HG03520 (cell line): ENCODE data around the gene SPATA3.
"Not testable (repeated sequence)": the region's sequence is repeated elsewhere in the genome, so short reads cannot be mapped to it uniquely, and the experiment has no call there.

Experiments
- ATAC-seq: cut with Tn5 transposase; IDR thresholded peaks from one replicate; pipeline ENCODE4 v1.9.1; 2021; ENCODE audit warnings: mild to moderate bottlenecking, moderate library complexity; ENCODE audit not compliant: unreplicated experiment

Gene SPATA3

DNA sequence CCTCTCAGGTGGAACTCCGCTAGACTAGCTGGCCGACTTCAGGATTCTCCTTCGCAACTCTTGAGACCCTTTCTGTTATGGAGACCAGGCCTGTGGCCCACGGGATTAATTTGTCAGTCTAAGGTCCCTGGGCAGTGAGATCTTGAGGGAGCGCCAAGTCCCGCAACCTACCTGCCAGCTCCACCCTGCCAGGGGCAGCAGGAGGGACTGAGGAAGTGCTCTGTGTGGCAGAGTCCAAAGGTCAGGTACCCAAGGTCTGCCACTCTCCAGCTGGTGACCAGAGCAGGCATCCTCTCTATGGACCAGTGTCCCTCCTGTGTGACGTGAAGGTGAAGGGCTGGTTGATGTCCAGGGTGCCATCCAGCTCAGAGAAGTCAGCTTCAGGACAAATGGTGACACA is 4.3 kb upstream of the SPATA3 start:
- no peak for ATAC-seq

DNA sequence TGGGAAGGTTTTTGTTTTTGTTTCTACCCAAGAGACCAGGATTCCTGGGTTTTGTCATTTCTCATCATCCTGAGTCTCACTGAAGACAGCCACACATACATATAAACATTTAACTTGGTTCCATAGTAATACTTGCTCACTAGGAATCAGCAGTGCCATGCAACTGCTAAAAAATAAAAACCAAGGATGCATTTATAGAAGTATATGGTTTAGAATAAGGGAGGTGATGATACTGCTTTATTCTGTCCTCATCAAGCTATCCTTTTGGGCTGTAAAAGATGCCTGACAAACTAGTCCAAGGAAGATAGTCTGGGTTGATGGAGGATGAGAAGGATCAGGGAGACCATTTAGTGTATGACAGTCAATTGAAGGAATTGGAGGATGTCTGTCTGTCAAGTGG is 740 bp downstream of the SPATA3 start:
- no peak for ATAC-seq

- no peak for ATAC-seq
These were observed 3.0 kb downstream of the SPATA3 start for GRCh38 chr2:230998882-230999281.

GRCh38 chr2:230999477-230999876 is 3.6 kb downstream of the SPATA3 start:
- no peak for ATAC-seq

- no peak for ATAC-seq
These were observed 4.4 kb downstream of the SPATA3 start for GRCh38 chr2:231000211-231000904.

- ATAC-seq = no peak
These were observed 5.1 kb downstream of the SPATA3 start for GRCh38 chr2:231001036-231001435.

DNA sequence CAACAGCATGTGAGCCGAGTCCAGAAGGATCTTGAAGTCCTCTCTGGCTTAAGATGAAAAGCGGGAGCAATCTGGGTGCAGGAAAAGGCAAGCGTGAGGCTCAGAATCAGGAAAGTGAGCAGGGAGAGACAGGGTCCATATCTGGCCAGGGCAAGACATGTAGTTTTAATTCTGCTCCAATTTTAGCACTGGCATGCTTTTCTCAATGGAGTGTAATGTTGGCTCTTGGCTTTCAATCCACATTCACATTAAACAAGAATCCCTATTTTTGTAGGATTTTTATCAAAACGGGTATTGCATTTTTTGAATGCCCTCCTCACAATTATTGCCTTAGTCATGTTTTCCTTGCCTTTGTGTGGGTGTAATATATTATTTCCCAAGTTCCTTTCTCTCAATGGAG is 6.0 kb downstream of the SPATA3 start:
- no peak for ATAC-seq

DNA sequence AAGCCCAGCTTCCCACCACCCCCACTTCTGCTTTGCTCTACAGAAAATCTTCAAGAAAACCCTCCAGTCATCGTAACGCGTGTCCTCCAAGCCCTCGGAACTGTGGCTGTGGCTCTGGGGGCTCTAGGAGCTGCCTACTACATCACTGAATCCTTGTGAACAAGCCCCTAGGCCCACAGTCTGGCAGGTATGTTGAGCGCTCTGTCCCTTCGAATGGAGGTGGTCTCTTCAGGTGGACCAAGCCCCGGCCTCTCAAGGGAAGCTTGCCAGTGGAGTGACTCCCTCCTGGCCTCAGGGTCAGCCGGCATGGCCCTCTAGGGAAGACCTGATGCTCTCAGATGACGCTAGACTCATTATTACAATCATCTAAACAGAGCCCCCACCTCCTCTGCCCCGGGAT is 6.7 kb downstream of the SPATA3 start:
- no peak for ATAC-seq

DNA sequence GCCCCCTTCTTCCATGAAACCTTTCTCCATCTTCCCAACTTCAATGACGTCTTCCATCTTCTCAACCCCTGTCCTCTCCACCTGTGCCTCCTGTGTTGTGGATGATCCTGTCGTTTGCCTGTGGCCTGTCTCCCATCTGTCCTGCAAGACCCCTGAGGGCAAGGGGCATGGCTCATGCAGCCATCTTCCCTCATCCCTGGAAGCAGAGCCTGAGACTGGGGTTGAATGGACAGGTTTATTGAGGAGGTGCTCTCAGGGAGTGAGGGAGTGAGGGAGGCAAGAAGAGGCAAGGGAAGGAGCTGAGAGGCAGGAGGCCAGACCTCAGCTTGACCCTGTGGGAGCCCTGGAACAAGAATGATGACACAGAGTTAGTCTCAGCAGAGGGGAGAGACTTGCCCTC is 7.3 kb downstream of the SPATA3 start:
- no peak for ATAC-seq

GRCh38 chr2:231004930-231005329 is 9.0 kb downstream of the SPATA3 start:
- not testable (repeated sequence) for ATAC-seq

DNA sequence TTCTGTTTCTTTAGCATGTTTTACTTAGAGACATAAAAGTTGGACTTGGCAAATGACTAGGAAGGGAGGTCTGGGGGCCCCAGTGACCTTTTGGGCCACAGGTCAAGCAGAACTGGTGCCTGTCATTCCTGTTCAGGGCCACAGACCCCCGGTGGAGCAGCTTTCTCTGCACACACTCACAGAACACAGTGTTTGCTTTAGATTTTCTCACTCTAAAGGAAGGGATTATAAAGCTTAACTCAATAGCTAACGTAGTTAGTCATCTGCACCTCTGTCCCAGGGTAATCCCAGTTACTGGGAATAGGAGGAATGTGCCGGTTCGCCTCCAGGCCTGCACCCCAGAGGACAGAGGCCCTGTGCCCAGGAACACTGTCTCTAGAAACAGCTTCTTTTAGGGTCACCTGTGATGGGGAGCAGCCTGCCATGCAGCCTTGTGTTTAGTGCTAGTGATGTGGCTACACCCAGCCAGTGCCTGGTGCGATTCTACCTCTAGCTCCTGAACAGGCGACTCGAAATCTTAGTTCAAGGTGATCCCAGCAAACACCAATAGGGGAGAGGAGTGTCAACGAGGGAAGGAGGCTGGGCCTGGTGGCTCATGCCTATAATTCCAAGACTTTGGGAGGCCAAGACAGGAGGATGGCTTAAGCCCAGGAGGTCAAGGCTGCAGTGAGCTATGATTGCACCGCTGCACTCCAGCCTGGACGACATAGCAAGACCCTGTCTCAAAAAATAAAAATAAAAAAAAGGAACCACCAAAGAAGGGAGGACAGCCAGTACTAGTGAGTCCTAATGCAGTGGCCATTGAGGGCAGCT is 11.6 kb downstream of the SPATA3 start:
- ATAC-seq = no peak

DNA sequence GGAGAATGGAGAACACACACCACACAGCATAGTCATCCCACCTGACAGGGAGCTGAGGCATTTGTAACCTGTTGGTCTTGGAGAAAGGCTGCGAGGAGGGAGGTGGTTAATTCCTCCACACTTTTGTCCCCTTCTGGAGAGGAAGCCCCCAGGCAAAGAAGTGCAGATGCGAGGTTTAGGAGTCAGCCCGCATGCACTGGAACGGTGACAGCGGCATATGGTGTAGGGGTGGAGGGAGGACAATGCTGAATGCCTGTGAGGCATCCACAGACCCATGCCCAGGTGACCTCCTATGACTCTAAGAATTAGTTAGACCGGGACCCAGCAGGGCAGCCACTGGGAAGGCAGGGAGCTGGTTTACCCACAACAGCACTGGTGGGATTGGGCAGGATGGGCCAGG is 12.2 kb downstream of the SPATA3 start:
- no peak for ATAC-seq

GRCh38 chr2:231009236-231009919 is 13.5 kb downstream of the SPATA3 start:
- no peak for ATAC-seq

- ATAC-seq = no peak
These were observed 14.3 kb downstream of the SPATA3 start for GRCh38 chr2:231010201-231010730.

GRCh38 chr2:231011526-231011925 is 15.6 kb downstream of the SPATA3 start:
- ATAC-seq = no peak

DNA sequence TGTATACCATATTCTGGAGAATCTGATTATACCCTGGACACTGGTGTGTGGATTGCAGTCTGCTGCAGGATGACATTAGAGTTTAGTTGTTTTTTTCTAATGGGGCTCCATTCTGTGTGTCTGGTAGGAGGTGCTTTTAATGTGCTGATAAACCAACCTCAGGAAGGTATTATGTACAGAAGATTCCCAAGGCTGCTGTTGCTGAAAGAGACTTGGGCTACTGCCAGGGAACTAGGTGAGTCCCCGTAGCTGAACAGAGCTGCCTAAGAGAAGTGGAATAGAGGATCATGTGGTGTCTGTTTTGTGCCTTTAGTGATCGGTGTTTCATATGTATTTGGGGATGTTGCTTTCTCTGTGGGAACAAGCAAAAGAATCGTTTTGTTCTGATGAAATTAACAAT is 16.5 kb downstream of the SPATA3 start:
- ATAC-seq = no peak

- no peak for ATAC-seq
These were observed 17.9 kb downstream of the SPATA3 start for GRCh38 chr2:231013820-231014219.

DNA sequence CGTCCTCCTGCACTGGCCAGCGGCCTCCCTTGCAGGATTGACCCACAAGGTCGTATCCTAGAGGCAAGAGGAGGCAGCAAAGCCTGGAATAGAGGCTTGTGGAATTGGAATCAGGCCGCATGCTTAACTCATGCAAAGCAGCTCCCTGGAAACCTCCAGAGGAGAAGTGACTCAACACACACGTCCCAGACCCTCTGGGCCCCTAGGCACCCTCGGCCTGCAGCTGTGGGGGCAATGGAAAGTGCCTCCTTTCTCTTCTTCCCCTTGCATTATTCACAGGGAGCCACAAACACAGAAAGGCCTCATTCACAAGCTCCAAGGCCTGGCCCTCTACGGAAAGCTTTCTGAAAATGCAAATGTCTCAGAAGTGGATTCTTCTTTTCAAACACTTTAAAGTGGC is 19.6 kb downstream of the SPATA3 start:
- no peak for ATAC-seq

- ATAC-seq = no peak
These were observed 20.0 kb downstream of the SPATA3 start for GRCh38 chr2:231015926-231016325.

GRCh38 chr2:231016566-231017230 is 20.8 kb downstream of the SPATA3 start:
- no peak for ATAC-seq

GRCh38 chr2:231017231-231017598 is 21.3 kb downstream of the SPATA3 start:
- ATAC-seq = no peak
